ENCODE results near the gene CNTN1. TPM values are rescaled to one million over a fixed set of nuclear protein-coding genes. Genes with fewer than 3 reads are reported as not detected.

The CNTN1 gene
- total RNA-seq, 2 donors from 2014 or later = 0.16 to 0.19 TPM

- TF ChIP-seq, protein P1, sequence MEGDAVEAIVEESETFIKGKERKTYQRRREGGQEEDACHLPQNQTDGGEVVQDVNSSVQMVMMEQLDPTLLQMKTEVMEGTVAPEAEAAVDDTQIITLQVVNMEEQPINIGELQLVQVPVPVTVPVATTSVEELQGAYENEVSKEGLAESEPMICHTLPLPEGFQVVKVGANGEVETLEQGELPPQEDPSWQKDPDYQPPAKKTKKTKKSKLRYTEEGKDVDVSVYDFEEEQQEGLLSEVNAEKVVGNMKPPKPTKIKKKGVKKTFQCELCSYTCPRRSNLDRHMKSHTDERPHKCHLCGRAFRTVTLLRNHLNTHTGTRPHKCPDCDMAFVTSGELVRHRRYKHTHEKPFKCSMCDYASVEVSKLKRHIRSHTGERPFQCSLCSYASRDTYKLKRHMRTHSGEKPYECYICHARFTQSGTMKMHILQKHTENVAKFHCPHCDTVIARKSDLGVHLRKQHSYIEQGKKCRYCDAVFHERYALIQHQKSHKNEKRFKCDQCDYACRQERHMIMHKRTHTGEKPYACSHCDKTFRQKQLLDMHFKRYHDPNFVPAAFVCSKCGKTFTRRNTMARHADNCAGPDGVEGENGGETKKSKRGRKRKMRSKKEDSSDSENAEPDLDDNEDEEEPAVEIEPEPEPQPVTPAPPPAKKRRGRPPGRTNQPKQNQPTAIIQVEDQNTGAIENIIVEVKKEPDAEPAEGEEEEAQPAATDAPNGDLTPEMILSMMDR (IDR thresholded peaks at IDR 0.05) = no peak
- Histone ChIP-seq H3K4me3 (no peak overlapping the region), H3K36me3 (no peaks in the 10 kb centered on the region), H3K27ac (no peak overlapping the region), H3K9me3 (no peaks in the 10 kb centered on the region), H3K4me1 (no peaks in the 10 kb centered on the region), H3K27me3 (no peaks in the 10 kb centered on the region)
- DNase-seq (ENCODE audit: low spot score) = no peak
These were observed 366.0 kb downstream of the CNTN1 start for GRCh38 chr12:41058266-41058665.

GRCh38 chr12:41061192-41061591 lies 369.0 kb downstream of the CNTN1 start:
- no peak overlapping the region for H3K27ac ChIP-seq
- no peaks in the 10 kb centered on the region for H3K4me1 ChIP-seq
- no peaks in the 10 kb centered on the region for H3K36me3 ChIP-seq
- H3K4me3 ChIP-seq = no peak overlapping the region
- H3K9me3 ChIP-seq = no peaks in the 10 kb centered on the region
- H3K27me3 ChIP-seq = no peaks in the 10 kb centered on the region
- TF ChIP-seq, protein P1 (IDR thresholded peaks at IDR 0.05) = no peak
- DNase-seq (ENCODE audit: low spot score) = no peak

- H3K27ac ChIP-seq = no peak overlapping the region
- TF ChIP-seq, protein P1 (IDR thresholded peaks at IDR 0.05) = no peak
- no peaks in the 10 kb centered on the region for H3K27me3 ChIP-seq
These were observed 372.2 kb downstream of the CNTN1 start for GRCh38 chr12:41064411-41064810.

DNA sequence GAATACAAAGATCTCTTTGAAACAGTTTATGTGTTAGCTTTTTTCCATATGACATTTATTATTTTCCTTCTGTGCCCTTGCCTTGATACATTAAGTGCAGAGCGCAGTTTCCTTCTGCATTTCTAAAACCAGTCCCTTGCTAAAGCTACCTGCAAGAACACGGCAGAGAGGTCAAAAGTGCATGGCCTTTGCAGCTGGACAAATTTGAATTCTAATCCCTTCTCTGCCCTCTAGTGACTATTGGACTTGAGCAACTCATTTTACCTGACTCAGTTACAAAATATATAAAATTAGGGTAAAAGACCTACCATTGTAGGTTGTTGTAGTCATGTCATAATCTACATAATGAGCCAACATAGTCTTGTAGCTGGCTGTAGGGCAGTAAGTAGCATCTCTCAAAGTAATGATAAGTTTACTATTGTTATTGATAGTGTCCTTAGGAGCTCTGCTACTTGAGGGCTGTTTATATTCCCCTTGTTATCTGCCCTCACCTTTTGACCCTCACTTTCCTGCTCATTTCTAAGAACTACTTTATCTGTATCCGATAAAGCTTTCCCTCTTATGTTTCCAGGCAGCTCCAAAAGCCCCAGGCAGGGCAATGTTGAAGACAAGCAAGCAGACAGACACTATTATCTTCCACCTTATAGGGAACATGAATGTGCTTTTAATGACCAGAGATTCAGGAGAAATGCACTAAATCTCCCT lies 375.9 kb downstream of the CNTN1 start:
- DNase-seq (ENCODE audit: low spot score) = no peak
- Histone ChIP-seq H3K4me1 (no peaks in the 10 kb centered on the region), H3K9me3 (no peaks in the 10 kb centered on the region), H3K36me3 (no peaks in the 10 kb centered on the region), H3K4me3 (no peak overlapping the region), H3K27ac (no peak overlapping the region), H3K27me3 (no peaks in the 10 kb centered on the region)
- TF ChIP-seq, protein P1 (IDR thresholded peaks at IDR 0.05) = no peak

More at GRCh38 chr12:41064411-41064810, 372.2 kb downstream of the CNTN1 start:
- no peak overlapping the region for H3K4me3 ChIP-seq
- H3K4me1 ChIP-seq = no peaks in the 10 kb centered on the region
- H3K36me3 ChIP-seq = no peaks in the 10 kb centered on the region
- DNase-seq (ENCODE audit: low spot score) = no peak
- H3K9me3 ChIP-seq = no peaks in the 10 kb centered on the region

- no peaks in the 10 kb centered on the region for H3K27me3 ChIP-seq
- H3K4me1 ChIP-seq = no peaks in the 10 kb centered on the region
- no peak overlapping the region for H3K27ac ChIP-seq
- H3K9me3 ChIP-seq = peaks cover 0 to 4% of the 10 kb centered on the region in 2 donors
- no peaks in the 10 kb centered on the region for H3K36me3 ChIP-seq
- no peak overlapping the region for H3K4me3 ChIP-seq
- TF ChIP-seq, protein P1 (IDR thresholded peaks at IDR 0.05) = no peak
- no peak for DNase-seq (ENCODE audit: low spot score)
These were observed 381.6 kb downstream of the CNTN1 start for GRCh38 chr12:41073633-41074472.
